Measurements from ENCODE around the gene PTPRG.
A peak's percentile ranks its signal among the peaks of the same experiment; 100 is the strongest.

Gene PTPRG

DNA sequence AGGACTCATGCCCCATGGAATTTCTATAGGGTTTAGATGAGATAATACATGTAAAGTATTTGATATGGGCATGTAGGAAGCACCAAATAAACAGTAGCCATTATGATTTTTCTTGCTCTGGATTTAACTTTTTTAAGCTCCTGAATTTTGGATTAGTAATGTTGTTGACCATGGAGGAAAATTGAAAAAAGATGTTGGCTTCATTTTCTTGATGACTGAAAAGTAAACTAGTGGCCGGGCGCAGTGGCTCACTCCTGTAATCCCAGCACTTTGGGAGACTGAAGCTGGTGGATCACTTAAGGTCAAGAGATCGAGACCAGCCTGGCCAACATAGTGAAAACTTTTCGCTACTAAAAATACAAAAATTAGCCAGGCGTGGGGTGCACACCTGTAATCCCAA lies 120.3 kb downstream of the PTPRG start:
- no peak overlapping the region for H3K4me3 ChIP-seq (ENCODE audit: low read length)
- TF ChIP-seq, protein P1, sequence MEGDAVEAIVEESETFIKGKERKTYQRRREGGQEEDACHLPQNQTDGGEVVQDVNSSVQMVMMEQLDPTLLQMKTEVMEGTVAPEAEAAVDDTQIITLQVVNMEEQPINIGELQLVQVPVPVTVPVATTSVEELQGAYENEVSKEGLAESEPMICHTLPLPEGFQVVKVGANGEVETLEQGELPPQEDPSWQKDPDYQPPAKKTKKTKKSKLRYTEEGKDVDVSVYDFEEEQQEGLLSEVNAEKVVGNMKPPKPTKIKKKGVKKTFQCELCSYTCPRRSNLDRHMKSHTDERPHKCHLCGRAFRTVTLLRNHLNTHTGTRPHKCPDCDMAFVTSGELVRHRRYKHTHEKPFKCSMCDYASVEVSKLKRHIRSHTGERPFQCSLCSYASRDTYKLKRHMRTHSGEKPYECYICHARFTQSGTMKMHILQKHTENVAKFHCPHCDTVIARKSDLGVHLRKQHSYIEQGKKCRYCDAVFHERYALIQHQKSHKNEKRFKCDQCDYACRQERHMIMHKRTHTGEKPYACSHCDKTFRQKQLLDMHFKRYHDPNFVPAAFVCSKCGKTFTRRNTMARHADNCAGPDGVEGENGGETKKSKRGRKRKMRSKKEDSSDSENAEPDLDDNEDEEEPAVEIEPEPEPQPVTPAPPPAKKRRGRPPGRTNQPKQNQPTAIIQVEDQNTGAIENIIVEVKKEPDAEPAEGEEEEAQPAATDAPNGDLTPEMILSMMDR (conservative IDR thresholded peaks at IDR 0.05; ENCODE audit: low read depth, low read length) = no peak
- no peak for DNase-seq (ENCODE audit: low read depth)

DNA sequence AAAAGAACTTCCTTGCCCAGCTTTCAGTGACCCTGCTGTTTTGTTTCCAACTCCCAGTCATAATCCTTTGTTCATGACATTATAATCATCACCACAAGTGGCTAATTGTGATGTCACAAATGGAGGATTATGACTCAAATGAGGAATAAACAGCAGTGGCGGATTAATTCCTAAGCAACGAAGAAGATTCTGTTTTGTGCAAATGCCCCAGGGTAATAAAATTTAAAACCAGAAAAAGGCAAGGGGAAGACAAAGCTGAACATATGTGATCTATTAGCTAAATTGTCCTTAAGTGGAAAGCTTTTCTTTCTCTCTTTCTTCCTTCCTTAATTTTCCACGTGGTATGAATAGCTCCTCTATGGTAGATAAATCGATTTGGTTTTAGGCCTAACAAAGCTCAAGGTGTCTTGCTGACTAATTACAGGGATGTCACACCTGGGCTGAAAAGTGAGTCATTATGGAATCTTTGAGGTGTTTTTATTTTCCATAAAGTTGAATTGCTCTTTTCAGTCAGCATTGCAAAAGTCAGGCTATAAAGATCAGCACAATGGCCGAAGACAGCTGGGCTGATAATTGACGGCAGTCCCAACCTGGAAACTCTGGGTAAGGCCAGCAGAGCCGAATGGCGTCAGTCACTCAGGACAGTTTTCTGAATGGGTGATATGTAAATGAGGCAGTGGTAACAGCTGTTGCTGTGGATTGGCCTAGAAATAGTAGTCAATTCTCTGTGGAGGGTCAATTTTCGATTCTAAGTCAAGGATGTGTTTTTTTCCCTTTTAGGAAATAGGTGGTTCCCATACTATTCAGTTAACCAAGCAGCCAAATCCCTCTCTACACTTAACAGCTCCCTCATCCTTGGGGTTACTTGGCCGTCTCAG lies 121.5 kb downstream of the PTPRG start:
- TF ChIP-seq, protein P1 (conservative IDR thresholded peaks at IDR 0.05; ENCODE audit: low read depth, low read length) = no peak
- DNase-seq (ENCODE audit: low read depth) = peak; percentile 99
- H3K4me3 ChIP-seq (ENCODE audit: low read length) = no peak overlapping the region

DNA sequence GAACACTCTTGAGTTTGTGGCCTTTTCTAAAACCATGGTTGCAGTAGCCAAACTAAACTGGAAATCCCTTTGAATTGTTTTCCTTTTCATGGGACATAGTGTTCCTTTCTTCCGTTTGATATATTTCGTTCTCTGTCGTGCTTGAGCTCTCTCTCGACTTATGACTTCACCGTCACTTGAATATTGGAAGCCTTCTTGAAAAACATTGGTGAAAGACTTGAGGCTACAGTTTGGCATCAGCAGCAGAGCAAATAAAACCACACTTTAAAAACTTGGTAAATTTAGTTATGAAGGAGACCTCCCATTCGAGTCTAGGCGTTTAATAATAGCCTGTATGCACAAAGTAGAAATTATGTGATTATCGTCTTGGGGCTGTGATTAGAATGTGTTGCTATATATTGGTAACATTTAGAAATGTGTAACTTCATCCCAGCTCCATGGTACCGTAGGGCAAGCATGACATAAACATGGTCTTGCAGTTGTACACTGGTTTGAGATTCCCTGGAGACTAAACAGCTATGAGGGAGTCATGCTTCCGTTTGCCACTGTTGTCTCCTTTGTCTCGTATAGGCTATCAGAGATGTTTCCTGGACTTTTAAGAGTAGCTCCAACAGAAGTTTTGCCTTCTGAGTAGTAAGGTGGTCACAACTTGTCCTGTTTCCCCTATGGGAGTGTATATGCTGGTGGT lies 122.3 kb downstream of the PTPRG start:
- no peak for DNase-seq (ENCODE audit: low read depth)
- TF ChIP-seq, protein P1 (conservative IDR thresholded peaks at IDR 0.05; ENCODE audit: low read depth, low read length) = no peak
- H3K4me3 ChIP-seq (ENCODE audit: low read length) = no peak overlapping the region

DNA sequence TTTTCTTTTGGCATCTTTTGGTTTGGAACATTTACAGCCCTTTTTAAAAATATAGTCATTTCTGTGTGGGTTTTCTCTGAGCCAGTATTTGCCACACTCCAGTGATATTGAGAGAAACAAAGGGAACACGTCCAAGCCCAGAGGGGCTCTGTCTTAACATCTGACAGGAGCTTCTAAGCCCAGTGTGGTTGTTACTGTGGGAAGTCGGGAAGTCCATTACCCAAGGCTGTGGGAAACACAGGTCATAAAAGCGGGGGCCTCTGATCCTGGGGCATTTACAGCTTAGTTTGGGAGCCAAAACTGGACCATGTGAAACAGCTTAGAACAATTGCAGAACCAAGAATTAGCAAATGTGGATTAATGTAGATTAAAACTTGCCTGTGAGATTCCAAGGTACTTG lies 123.0 kb downstream of the PTPRG start:
- TF ChIP-seq, protein P1 (conservative IDR thresholded peaks at IDR 0.05; ENCODE audit: low read depth, low read length) = no peak
- DNase-seq (ENCODE audit: low read depth) = peak; percentile 93
- no peak overlapping the region for H3K4me3 ChIP-seq (ENCODE audit: low read length)

DNA sequence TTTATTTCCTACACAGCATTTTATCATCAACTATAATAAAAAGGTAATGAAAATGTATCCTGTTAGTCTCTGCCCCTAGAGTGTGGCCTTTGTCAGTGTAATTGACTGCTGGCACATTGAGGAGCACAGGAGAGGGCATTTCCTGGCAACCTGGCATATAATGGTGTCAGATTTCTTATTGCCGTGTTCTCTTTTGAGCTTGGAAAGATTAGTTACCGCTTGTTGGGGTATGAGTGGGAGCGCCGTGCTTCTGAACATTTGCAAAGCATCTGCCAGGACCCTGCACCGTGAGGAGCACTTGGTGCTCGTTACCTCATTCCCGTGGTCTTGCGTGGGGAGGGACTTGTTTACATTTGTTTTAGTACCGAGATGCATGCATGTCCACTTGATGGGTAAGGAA lies 124.4 kb downstream of the PTPRG start:
- TF ChIP-seq, protein P1 (conservative IDR thresholded peaks at IDR 0.05; ENCODE audit: low read depth, low read length) = no peak
- DNase-seq (ENCODE audit: low read depth) = peak; percentile 45
- H3K4me3 ChIP-seq (ENCODE audit: low read length) = no peak overlapping the region

DNA sequence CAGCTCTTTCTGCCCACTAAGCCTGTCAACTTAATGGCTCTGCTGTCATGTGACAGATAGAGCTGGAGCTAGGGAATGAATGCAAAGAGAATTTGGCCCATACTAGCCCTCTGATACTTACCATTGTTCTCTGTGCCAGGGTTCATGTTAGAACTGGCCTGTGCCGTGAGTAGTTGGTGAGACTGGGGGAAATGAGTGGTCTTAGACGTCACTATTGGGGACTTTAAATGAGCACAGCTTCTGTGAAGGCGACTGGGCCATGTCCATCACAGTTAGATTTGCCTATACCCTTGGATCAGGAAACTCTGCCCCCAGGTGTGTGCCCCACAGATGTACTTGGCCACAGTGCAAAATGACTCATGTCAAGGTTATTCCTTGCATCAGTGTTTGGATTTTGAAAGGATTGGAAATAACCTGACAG lies 124.9 kb downstream of the PTPRG start:
- no peak overlapping the region for H3K4me3 ChIP-seq (ENCODE audit: low read length)
- TF ChIP-seq, protein P1 (conservative IDR thresholded peaks at IDR 0.05; ENCODE audit: low read depth, low read length) = no peak
- DNase-seq (ENCODE audit: low read depth) = no peak
